Transverse colon (tissue), 3 donors: ENCODE measurements around the gene TRIM49D1.
"Not testable (repeated sequence)": the region's sequence is repeated elsewhere in the genome, so short reads cannot be mapped to it uniquely, and the experiment has no call there.

ENCODE experiments used
- EP300 ChIP-seq: sonication (generic); formaldehyde crosslinking; IDR thresholded peaks from one replicate; pipeline ENCODE4 v1.6.1; 2017; ENCODE audit warnings: antibody characterized with exemption, low read depth
- TF ChIP-seq, protein P1 (sequence below), 5 experiments: fragments of 200-600 bp in 3 of 5; fragments of 450-650 bp in 2 of 5; sonication (generic) in 3 of 5; IDR thresholded peaks; 1 replicate in 2 of 5; 2 replicates in 3 of 5; pipeline ENCODE4 v1.5.1; 2016 to 2017; ENCODE audit warnings: antibody characterized with exemption in 5 of 5, inconsistent platforms in 3 of 5, mild to moderate bottlenecking in 2 of 5, moderate library complexity in 1 of 5

GRCh38 chr11:89877511-89877910 lies 44.5 kb downstream of the TRIM49D1 start:
- TF ChIP-seq, protein P1, sequence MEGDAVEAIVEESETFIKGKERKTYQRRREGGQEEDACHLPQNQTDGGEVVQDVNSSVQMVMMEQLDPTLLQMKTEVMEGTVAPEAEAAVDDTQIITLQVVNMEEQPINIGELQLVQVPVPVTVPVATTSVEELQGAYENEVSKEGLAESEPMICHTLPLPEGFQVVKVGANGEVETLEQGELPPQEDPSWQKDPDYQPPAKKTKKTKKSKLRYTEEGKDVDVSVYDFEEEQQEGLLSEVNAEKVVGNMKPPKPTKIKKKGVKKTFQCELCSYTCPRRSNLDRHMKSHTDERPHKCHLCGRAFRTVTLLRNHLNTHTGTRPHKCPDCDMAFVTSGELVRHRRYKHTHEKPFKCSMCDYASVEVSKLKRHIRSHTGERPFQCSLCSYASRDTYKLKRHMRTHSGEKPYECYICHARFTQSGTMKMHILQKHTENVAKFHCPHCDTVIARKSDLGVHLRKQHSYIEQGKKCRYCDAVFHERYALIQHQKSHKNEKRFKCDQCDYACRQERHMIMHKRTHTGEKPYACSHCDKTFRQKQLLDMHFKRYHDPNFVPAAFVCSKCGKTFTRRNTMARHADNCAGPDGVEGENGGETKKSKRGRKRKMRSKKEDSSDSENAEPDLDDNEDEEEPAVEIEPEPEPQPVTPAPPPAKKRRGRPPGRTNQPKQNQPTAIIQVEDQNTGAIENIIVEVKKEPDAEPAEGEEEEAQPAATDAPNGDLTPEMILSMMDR (IDR thresholded peaks at IDR 0.05): not testable (repeated sequence)
- TF ChIP-seq EP300: not testable (repeated sequence)
